ENCODE measurements around the gene FAM170B. TPM values are rescaled to one million over a fixed set of nuclear protein-coding genes. Genes with fewer than 3 reads are reported as not detected.
A peak's percentile ranks its signal among the peaks of the same experiment; 100 is the strongest.

Gene FAM170B
- total RNA-seq, 1 experiment from 2014 or later: not detected

DNA sequence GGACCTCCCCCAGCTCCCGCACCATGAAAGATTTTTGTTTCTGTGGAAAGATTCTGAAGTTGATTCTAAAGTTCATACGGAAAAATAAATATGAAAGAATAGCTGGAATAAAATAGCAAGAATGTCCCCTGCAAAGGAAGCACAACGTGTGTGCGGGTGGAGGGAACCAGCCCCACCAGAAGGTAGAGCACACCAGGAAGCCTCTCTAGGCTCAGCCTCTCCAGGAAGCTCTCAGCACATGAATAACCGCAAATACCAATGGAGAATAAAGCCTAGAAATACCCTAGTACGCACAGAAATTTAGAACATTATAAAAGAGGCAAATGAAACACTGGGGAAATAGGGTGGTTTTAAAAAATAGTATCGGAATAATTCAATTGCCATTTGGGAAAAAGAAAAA is 24.6 kb upstream of the FAM170B start:
- POLR2A ChIA-PET: interaction anchor here (0.8 kb wide), 1 partner anchor 478 kb away, joined by 3 read pairs; no protein-coding TSS in a partner anchor
- CTCF ChIA-PET: interaction anchor here (1.0 kb wide), 1 partner anchor 9 kb away, joined by 3 read pairs; no protein-coding TSS in a partner anchor
- TF ChIP-seq, protein P1, sequence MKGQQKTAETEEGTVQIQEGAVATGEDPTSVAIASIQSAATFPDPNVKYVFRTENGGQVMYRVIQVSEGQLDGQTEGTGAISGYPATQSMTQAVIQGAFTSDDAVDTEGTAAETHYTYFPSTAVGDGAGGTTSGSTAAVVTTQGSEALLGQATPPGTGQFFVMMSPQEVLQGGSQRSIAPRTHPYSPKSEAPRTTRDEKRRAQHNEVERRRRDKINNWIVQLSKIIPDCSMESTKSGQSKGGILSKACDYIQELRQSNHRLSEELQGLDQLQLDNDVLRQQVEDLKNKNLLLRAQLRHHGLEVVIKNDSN (CRISPR knock-in tag; IDR thresholded peaks at IDR 0.05): no peak
- TF ChIP-seq ZNF317 (CRISPR knock-in tag; IDR thresholded peaks at IDR 0.05; ENCODE audit: borderline replicate concordance, low read depth): no peak
- TF ChIP-seq, protein P2, sequence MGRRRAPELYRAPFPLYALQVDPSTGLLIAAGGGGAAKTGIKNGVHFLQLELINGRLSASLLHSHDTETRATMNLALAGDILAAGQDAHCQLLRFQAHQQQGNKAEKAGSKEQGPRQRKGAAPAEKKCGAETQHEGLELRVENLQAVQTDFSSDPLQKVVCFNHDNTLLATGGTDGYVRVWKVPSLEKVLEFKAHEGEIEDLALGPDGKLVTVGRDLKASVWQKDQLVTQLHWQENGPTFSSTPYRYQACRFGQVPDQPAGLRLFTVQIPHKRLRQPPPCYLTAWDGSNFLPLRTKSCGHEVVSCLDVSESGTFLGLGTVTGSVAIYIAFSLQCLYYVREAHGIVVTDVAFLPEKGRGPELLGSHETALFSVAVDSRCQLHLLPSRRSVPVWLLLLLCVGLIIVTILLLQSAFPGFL (CRISPR knock-in tag; IDR thresholded peaks at IDR 0.05; ENCODE audit: borderline replicate concordance): no peak
- TF ChIP-seq, protein P3, sequence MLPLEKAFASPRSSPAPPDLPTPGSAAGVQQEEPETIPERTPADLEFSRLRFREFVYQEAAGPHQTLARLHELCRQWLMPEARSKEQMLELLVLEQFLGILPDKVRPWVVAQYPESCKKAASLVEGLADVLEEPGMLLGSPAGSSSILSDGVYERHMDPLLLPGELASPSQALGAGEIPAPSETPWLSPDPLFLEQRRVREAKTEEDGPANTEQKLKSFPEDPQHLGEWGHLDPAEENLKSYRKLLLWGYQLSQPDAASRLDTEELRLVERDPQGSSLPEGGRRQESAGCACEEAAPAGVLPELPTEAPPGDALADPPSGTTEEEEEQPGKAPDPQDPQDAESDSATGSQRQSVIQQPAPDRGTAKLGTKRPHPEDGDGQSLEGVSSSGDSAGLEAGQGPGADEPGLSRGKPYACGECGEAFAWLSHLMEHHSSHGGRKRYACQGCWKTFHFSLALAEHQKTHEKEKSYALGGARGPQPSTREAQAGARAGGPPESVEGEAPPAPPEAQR (CRISPR knock-in tag; IDR thresholded peaks at IDR 0.05): no peak
- TF ChIP-seq NR1H2 (CRISPR knock-in tag; IDR thresholded peaks at IDR 0.05): no peak
- TF ChIP-seq ZNF423 (CRISPR knock-in tag; IDR thresholded peaks at IDR 0.05): peak; percentile 89
- no peak for TF ChIP-seq JUN (CRISPR knock-in tag; IDR thresholded peaks at IDR 0.05)
- Mint-ChIP-seq H3K4me1 (peaks cover 28% of the 10 kb centered on the region), H3K4me3 (peak overlapping the region; percentile 31; the same call in 1 of the 2 replicates), H3K27me3 (ENCODE audit: low read depth) (peaks cover 4% of the 10 kb centered on the region; the same call in 1 of the 2 replicates), H3K9me3 (peaks cover 13% of the 10 kb centered on the region), H3K36me3 (no peaks in the 10 kb centered on the region), H3K27ac (0 out of 2 replicates have a peak overlapping the region, but pooled peaks have one; percentile 78)
- no peak for DNase-seq (ENCODE audit: low spot score)
- peak; percentile 86 for ATAC-seq

DNA sequence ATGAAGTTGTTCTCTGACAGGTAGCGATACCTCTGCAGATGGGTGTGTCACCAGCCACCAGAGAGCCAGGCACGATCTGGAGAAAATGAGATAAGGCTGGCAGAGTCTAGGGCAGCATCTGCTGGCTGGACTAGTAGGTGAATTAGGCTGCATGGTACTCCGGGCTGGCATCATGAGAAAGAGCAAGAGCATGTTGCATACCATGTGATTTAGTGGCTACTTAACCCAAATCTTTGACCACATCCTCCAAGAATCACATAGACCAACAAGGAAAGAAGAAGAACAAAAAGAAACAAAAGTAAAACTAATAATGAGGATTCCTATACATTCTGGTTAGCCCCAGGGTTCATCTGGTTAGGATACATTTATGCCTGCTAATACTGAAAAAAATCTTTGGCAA is 23.4 kb upstream of the FAM170B start:
- no peak for ATAC-seq
- no peak overlapping the region for H3K27ac Mint-ChIP-seq
- H3K27me3 Mint-ChIP-seq (ENCODE audit: low read depth): peaks cover 4% of the 10 kb centered on the region; the same call in 1 of the 2 replicates
- H3K4me1 Mint-ChIP-seq: peaks cover 28% of the 10 kb centered on the region
- H3K4me3 Mint-ChIP-seq: no peak overlapping the region
- CTCF ChIA-PET: no interaction called here
- TF ChIP-seq, protein P4, sequence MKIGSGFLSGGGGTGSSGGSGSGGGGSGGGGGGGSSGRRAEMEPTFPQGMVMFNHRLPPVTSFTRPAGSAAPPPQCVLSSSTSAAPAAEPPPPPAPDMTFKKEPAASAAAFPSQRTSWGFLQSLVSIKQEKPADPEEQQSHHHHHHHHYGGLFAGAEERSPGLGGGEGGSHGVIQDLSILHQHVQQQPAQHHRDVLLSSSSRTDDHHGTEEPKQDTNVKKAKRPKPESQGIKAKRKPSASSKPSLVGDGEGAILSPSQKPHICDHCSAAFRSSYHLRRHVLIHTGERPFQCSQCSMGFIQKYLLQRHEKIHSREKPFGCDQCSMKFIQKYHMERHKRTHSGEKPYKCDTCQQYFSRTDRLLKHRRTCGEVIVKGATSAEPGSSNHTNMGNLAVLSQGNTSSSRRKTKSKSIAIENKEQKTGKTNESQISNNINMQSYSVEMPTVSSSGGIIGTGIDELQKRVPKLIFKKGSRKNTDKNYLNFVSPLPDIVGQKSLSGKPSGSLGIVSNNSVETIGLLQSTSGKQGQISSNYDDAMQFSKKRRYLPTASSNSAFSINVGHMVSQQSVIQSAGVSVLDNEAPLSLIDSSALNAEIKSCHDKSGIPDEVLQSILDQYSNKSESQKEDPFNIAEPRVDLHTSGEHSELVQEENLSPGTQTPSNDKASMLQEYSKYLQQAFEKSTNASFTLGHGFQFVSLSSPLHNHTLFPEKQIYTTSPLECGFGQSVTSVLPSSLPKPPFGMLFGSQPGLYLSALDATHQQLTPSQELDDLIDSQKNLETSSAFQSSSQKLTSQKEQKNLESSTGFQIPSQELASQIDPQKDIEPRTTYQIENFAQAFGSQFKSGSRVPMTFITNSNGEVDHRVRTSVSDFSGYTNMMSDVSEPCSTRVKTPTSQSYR (CRISPR knock-in tag; IDR thresholded peaks at IDR 0.05): no peak
- no peak for TF ChIP-seq TCF7 (CRISPR knock-in tag; IDR thresholded peaks at IDR 0.05; ENCODE audit: low read depth)
- TF ChIP-seq ETV6 (CRISPR knock-in tag; IDR thresholded peaks at IDR 0.05): no peak
- TF ChIP-seq RELA (CRISPR knock-in tag; IDR thresholded peaks at IDR 0.05; ENCODE audit: borderline replicate concordance): no peak
- TF ChIP-seq, protein P5, sequence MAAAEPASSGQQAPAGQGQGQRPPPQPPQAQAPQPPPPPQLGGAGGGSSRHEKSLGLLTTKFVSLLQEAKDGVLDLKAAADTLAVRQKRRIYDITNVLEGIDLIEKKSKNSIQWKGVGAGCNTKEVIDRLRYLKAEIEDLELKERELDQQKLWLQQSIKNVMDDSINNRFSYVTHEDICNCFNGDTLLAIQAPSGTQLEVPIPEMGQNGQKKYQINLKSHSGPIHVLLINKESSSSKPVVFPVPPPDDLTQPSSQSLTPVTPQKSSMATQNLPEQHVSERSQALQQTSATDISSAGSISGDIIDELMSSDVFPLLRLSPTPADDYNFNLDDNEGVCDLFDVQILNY (CRISPR knock-in tag; IDR thresholded peaks at IDR 0.05): no peak
- TF ChIP-seq NR1H2 (CRISPR knock-in tag; IDR thresholded peaks at IDR 0.05): no peak
- no peak for TF ChIP-seq ZNF396 (CRISPR knock-in tag; IDR thresholded peaks at IDR 0.05; ENCODE audit: borderline replicate concordance)
- TF ChIP-seq PRRX2 (CRISPR knock-in tag; IDR thresholded peaks at IDR 0.05): no peak
- TF ChIP-seq NFE2L1 (CRISPR knock-in tag; IDR thresholded peaks at IDR 0.05): no peak
- TF ChIP-seq, protein P1 (CRISPR knock-in tag; IDR thresholded peaks at IDR 0.05): no peak
- TF ChIP-seq, protein P6, sequence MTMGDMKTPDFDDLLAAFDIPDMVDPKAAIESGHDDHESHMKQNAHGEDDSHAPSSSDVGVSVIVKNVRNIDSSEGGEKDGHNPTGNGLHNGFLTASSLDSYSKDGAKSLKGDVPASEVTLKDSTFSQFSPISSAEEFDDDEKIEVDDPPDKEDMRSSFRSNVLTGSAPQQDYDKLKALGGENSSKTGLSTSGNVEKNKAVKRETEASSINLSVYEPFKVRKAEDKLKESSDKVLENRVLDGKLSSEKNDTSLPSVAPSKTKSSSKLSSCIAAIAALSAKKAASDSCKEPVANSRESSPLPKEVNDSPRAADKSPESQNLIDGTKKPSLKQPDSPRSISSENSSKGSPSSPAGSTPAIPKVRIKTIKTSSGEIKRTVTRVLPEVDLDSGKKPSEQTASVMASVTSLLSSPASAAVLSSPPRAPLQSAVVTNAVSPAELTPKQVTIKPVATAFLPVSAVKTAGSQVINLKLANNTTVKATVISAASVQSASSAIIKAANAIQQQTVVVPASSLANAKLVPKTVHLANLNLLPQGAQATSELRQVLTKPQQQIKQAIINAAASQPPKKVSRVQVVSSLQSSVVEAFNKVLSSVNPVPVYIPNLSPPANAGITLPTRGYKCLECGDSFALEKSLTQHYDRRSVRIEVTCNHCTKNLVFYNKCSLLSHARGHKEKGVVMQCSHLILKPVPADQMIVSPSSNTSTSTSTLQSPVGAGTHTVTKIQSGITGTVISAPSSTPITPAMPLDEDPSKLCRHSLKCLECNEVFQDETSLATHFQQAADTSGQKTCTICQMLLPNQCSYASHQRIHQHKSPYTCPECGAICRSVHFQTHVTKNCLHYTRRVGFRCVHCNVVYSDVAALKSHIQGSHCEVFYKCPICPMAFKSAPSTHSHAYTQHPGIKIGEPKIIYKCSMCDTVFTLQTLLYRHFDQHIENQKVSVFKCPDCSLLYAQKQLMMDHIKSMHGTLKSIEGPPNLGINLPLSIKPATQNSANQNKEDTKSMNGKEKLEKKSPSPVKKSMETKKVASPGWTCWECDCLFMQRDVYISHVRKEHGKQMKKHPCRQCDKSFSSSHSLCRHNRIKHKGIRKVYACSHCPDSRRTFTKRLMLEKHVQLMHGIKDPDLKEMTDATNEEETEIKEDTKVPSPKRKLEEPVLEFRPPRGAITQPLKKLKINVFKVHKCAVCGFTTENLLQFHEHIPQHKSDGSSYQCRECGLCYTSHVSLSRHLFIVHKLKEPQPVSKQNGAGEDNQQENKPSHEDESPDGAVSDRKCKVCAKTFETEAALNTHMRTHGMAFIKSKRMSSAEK (CRISPR knock-in tag; IDR thresholded peaks at IDR 0.05; ENCODE audit: borderline replicate concordance): no peak
- no peaks in the 10 kb centered on the region for H3K36me3 Mint-ChIP-seq
- POLR2A ChIA-PET: no interaction called here
- H3K9me3 Mint-ChIP-seq: peaks cover 13% of the 10 kb centered on the region
- DNase-seq (ENCODE audit: low spot score): no peak
